NOMO-1 (cell line): ENCODE data around the gene ITLN2.
"Not testable (repeated sequence)": the region's sequence is repeated elsewhere in the genome, so short reads cannot be mapped to it uniquely, and the experiment has no call there.

Experiments
- DNase-seq, 2 experiments: peaks; one replicate each; lab custom pipeline; 2025; ENCODE audit not compliant: unreplicated experiment in 2 of 2; lab: John Stamatoyannopoulos, UW

ITLN2 gene

DNA sequence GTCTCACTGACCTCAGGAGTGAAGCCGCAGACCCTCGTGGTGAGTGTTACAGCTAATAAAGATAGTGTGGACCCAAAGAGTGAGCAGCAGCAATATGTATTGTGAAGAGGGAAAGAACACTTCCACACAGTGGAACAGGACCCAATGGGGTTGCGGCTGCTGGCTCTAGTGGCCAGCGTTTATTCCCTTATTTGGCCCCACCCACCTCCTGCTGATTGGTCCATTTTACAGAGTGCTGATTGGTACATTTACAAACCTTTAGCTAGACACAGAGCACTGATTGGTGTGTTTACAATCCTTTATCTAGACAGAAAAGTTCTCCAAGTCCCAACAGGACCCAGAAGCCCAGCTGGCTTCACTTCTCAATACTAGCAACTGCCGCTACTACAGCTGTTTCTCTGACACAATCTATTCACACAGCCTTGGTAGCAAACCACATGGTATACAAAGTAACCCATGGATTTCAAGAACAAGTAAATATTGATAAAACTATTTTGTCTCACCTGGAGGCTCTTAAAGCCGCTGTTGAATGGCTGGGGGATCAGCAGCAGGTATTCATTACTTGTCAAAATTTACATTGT, 44.3 kb downstream of the ITLN2 start:
- DNase-seq, result no peak

DNA sequence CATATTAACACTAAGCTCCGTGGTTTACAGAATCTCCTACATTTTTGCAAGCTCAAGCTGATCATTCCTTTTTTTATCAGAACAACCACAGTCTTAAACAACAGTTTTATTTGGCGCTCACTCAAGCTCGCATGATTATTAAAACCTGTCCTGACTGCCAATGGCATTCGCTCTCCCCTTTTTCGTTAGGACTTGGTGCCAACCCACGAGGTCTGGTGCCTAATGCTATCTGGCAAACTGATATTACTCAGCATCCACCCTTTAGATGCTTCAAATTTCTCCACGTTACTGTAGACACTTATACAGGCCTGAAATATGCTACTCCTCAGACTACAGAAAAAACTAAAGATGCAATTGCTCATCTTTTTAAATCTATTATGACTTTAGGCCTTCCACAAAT, 46.6 kb downstream of the ITLN2 start:
- DNase-seq, result no peak

DNA sequence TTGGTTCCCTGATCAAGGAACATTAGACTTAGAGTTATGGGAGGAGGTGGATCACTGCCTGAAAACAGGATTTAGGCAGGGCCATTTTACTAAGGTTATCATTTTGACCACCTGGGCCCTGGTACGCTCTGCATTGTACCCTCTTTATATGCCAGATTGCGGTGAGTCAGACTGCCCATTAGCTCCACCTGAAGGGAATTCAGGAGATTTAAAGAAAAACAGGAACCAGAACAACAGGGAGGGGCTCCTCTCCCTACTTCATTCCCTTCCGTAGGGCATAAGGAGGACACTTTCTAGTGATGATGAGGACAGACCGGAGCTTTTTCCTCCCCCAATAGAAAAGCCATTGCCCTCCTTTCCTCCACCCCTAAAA, 49.0 kb downstream of the ITLN2 start:
- no peak for DNase-seq

DNA sequence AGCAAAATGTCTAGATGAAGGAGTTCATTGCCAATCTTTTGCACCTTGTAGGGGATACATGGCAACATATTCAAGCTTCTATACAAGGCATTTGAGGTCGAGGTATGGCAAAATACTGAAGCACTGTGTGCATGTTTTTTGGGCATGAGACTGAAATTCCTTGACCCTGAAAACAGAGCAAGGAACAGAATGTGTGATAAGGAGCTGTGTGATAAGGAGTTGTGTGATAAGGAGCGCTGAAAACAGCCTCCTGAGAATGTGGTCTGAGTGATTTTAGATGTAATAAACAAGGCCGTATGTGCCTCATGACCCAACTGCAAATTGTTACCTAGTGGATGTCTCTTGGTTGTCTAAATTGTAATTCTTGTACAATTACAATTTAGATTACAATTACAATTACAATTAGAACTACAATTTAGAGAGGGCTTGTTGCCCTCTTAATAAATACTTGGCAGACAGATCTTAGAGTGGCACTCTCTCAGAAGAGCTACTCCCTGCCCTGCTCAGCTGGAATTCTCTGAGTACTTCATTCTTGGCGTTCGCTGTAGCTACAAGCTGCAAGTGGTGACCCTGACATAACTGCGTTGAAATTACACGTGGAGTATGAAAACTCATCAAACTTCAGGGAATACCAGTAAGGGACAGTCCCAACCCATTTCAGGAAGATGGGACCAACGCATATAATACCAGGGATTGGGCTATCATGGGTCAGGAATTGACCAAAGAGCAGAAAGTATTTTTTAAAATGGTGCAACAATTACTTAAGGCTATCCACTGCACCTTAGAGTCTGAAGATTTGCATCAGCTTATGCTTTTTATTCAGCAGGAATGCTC, 49.6 kb downstream of the ITLN2 start:
- DNase-seq, result no peak

DNA sequence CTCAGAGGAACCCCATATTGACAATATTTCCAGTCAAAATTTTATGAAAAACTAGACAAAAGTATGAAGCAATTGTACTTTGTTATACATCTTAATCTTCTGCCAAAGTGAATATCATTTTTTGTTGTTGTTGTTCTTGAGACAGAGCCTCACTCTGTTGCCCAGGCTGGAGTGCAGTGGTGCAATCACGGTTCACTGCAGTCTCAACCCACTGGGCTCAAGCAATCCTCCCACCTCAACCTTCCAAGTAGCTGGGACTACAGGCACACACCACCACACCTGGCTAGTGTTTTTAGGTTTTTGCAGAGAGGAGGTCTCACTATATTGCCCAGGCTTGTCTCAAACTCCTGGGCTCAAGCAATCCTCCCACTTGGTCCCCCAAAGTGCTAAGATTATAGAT, 52.4 kb downstream of the ITLN2 start:
- DNase-seq, result not testable (repeated sequence)

DNA sequence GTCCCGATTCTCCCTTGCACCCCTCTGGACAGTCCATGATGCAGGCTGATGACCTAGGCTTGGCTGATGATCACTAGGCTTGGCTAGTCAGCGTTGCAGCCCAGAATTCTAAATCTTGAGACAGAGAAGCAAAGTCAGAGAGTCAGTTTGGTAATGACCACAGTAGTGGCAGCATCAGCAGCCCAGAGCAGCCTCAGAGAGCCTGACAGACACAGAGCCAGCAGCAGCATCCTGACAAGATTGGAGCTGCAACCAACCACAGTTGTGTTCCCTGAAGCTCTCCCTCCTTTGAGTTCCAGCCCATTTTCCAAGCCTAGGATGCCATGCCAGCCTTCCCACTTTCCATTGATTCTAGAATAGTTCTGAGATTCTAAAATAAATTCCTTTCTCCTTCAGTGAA, 52.8 kb downstream of the ITLN2 start:
- no peak for DNase-seq

DNA sequence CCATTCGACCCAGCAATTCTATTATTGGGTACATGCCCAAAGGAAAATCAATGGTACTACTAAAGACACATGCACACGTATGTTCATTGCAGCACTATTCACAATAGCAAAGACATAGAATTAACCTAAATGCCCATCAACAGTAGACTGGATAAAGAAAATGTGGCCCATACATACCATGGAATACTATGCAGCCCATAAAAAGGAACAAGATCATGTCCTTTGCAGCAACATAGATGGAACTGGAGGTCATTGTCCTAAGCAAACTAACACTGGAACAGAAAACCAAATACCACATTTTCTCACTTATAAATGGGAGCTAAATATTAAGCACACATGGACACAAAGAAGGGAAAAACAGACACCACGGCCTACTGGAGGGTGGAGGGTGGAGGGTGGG, 53.9 kb downstream of the ITLN2 start:
- not testable (repeated sequence) for DNase-seq
